ENCODE measurements around the gene POC1A. TPM values are rescaled to one million over a fixed set of nuclear protein-coding genes. Genes with fewer than 3 reads are reported as not detected.

The POC1A gene
- total and polyA plus RNA-seq, 2 of the 8 experiments (the other 6 are each of a cell fraction or from before 2014, with no cell fraction given), result 35.7 to 39.2 TPM

DNA sequence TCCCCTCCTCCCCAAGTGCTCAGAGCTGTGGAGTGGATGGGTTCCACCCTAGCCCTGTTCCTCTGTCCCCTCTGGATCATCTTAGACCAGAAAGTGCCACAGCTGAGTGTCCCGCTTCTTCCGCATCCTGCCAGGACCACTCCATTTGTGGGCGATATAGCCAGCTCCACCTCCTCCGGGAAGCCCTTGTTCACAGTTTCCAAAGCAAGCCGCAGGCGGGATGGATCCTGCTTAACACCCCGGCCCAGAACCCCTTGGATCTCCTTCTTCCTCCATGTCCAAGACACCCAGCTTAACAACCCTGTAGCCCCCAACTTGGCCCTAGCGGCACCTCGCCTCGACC is 43.2 kb upstream of the POC1A start:
- Histone ChIP-seq H3K4me2 (ENCODE audit: insufficient read depth in 1 of 2, low read depth in 2 of 2, low read length in 2 of 2) (peak overlapping the region; percentile 92 to 93), H3K18ac (ENCODE audit: extremely low read depth, low read length) (peak overlapping the region; percentile 55), H3K23ac (ENCODE audit: insufficient read length) (no peak overlapping the region), H3K9me3 (ENCODE audit: insufficient read depth in 2 of 2, low read depth in 1 of 2, low read length in 1 of 2) (no peaks in the 10 kb centered on the region), H3K4me3 (ENCODE audit: extremely low read depth in 1 of 4, insufficient read depth in 2 of 4, low read depth in 3 of 4, low read length in 4 of 4) (peak overlapping the region; percentile 22 to 94 (median 60); a peak in 6 of 8 replicates), H3K9ac (replicated peaks in 1 of 4; ENCODE audit: extremely low read depth in 1 of 4, low read depth in 3 of 4, low read length in 3 of 4) (peak overlapping the region in 2 of 4 experiments; percentile 47 to 49; a peak in 2 of 7 replicates), H3K79me2 (ENCODE audit: control insufficient read depth in 1 of 2, insufficient read depth in 2 of 2, low read length in 2 of 2) (peaks cover 0 to 8% of the 10 kb centered on the region in 2 experiments; a peak in 2 of 4 replicates), H4K91ac (replicated peaks; ENCODE audit: insufficient read length, low read length) (peak overlapping the region; percentile 93), H4K20me1 (replicated peaks in 1 of 2; ENCODE audit: control insufficient read depth in 1 of 2, insufficient read depth in 2 of 2, low read length in 2 of 2) (peaks cover 0 to 3% of the 10 kb centered on the region in 2 experiments), H2BK5ac (ENCODE audit: low read depth, low read length) (peak overlapping the region; percentile 76), H2BK15ac (ENCODE audit: low read length) (0 out of 2 replicates have a peak overlapping the region, but pooled peaks have one; percentile 36), H3K36me3 (ENCODE audit: control insufficient read depth in 2 of 4, insufficient read depth in 4 of 4, low read length in 3 of 4) (peaks cover 1 to 23% (median 7%) of the 10 kb centered on the region in 4 experiments), H3K27ac (ENCODE audit: low read depth, low read length) (peak overlapping the region; percentile 41; the same call in 1 of the 2 replicates), H3K4ac (replicated peaks; ENCODE audit: insufficient read length, low read depth, low read length) (peak overlapping the region; percentile 28), H2BK120ac (replicated peaks; ENCODE audit: low read depth, low read length) (peak overlapping the region; percentile 48), H3K23me2 (ENCODE audit: low read depth, low read length) (peaks cover 4% of the 10 kb centered on the region; the same call in 1 of the 2 replicates), H2AK5ac (ENCODE audit: low read depth, low read length) (0 out of 2 replicates have a peak overlapping the region, but pooled peaks have one; percentile 82), H3K27me3 (replicated peaks in 1 of 4; ENCODE audit: control insufficient read depth in 3 of 4, extremely low read depth in 1 of 4, insufficient read depth in 3 of 4, low read length in 3 of 4) (peaks cover 0 to 3% (median under 1%) of the 10 kb centered on the region in 4 experiments; a peak in 4 of 7 replicates), H2BK20ac (ENCODE audit: low read length) (peak overlapping the region; percentile 61; the same call in 1 of the 2 replicates), H4K8ac (ENCODE audit: extremely low read depth, insufficient read depth, low read length) (peak overlapping the region; percentile 81), H3K14ac (ENCODE audit: insufficient read length) (no peak overlapping the region), H2AFZ (ENCODE audit: low read length) (peak overlapping the region; percentile 95), H3K56ac (replicated peaks; ENCODE audit: insufficient read length, low read depth, low read length) (no peak overlapping the region), H4K5ac (ENCODE audit: insufficient read length, low read depth, low read length) (peak overlapping the region; percentile 69), H3K4me1 (replicated peaks in 1 of 4; ENCODE audit: control insufficient read depth in 3 of 4, insufficient read depth in 4 of 4, low read length in 3 of 4) (peaks cover 0 to 12% (median 7%) of the 10 kb centered on the region in 4 experiments; a peak in 6 of 7 replicates), H3K79me1 (ENCODE audit: low read depth, low read length) (no peaks in the 10 kb centered on the region; the same call in none of the 2 replicates), H2BK12ac (ENCODE audit: low read depth, low read length) (peak overlapping the region; percentile 27; the same call in 1 of the 2 replicates)
- DNase-seq (ENCODE audit: low read depth in 1 of 2, low spot score in 2 of 2) (no peak), FAIRE-seq (no peak)
- 63% methylated on average over 10 of the region's 10 CpGs; no CpG with 5 or more reads in 1 of the 2 experiments for WGBS, 2 experiments (ENCODE audit: extremely low coverage in 1 of 2, insufficient coverage in 1 of 2, insufficient read length in 1 of 2, insufficient replicate concordance in 2 of 2, low coverage in 1 of 2, low lambda C conversion rate in 2 of 2, missing lambda C conversion rate in 1 of 2)
- TF ChIP-seq ZNF274 (IDR thresholded peaks at IDR 0.05; ENCODE audit: borderline replicate concordance, extremely low read depth, low read length), result no peak
- TF ChIP-seq, protein P1, sequence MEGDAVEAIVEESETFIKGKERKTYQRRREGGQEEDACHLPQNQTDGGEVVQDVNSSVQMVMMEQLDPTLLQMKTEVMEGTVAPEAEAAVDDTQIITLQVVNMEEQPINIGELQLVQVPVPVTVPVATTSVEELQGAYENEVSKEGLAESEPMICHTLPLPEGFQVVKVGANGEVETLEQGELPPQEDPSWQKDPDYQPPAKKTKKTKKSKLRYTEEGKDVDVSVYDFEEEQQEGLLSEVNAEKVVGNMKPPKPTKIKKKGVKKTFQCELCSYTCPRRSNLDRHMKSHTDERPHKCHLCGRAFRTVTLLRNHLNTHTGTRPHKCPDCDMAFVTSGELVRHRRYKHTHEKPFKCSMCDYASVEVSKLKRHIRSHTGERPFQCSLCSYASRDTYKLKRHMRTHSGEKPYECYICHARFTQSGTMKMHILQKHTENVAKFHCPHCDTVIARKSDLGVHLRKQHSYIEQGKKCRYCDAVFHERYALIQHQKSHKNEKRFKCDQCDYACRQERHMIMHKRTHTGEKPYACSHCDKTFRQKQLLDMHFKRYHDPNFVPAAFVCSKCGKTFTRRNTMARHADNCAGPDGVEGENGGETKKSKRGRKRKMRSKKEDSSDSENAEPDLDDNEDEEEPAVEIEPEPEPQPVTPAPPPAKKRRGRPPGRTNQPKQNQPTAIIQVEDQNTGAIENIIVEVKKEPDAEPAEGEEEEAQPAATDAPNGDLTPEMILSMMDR (IDR thresholded peaks at IDR 0.05; ENCODE audit: control extremely low read depth in 1 of 3, insufficient read depth in 1 of 3, low read depth in 1 of 3, low read length in 3 of 3), result no peak
- TF ChIP-seq RFX5 (IDR thresholded peaks at IDR 0.05; ENCODE audit: borderline replicate concordance, low read depth, low read length), result no peak
- TF ChIP-seq PHF8 (conservative IDR thresholded peaks at IDR 0.05; ENCODE audit: low read depth, low read length), result no peak
- TF ChIP-seq JUND (IDR thresholded peaks at IDR 0.05; ENCODE audit: low read length), result no peak
- TF ChIP-seq FOSL1 (IDR thresholded peaks at IDR 0.05; ENCODE audit: insufficient read depth, low read depth, low read length), result no peak
- no peak for TF ChIP-seq SIX5 (IDR thresholded peaks at IDR 0.05; ENCODE audit: low read depth, low read length)
- TF ChIP-seq POLR2A (IDR thresholded peaks at IDR 0.05; ENCODE audit: control extremely low read depth in 1 of 2, low read depth in 2 of 2, low read length in 2 of 2), result no peak
- TF ChIP-seq, protein P2, sequence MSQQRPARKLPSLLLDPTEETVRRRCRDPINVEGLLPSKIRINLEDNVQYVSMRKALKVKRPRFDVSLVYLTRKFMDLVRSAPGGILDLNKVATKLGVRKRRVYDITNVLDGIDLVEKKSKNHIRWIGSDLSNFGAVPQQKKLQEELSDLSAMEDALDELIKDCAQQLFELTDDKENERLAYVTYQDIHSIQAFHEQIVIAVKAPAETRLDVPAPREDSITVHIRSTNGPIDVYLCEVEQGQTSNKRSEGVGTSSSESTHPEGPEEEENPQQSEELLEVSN (IDR thresholded peaks at IDR 0.05), result no peak
- ChIA-PET POLR2A (ENCODE audit: partially characterized antibody) (interaction anchor here (0.7 to 2.1 kb wide), 4 partner anchors 27 to 81 kb away, joined by 3 to 14 read pairs (median 5); partner anchors contain the start of genes POC1A, TWF2 and WDR82), CTCF (ENCODE audit: partially characterized antibody) (interaction anchor here (0.6 to 2.4 kb wide), 11 partner anchors 9 to 503 kb away, joined by 3 to 8 read pairs (median 4); no protein-coding TSS in a partner anchor)

Data from H1 (cell line).